PFSK-1 (cell line): Measurements from ENCODE around the gene WDR77.

ENCODE experiments used
- FOXP2 ChIP-seq: optimal IDR thresholded peaks from 2 replicates; pipeline ENCODE3; 2011; ENCODE audit warnings: borderline replicate concordance, control low read depth, inconsistent platforms; ENCODE audit not compliant: insufficient read depth; ENCODE audit errors: extremely low read length, extremely low read depth
- POLR2AphosphoS5 ChIP-seq: IDR thresholded peaks from 2 replicates; pipeline ENCODE4 v1.6.1; 2012; ENCODE audit warnings: low read depth, mild to moderate bottlenecking, control low read depth, low read length, moderate library complexity
- SIN3A ChIP-seq: IDR thresholded peaks from 2 replicates; pipeline ENCODE4 v1.6.1; 2012; ENCODE audit warnings: mild to moderate bottlenecking, low read length, moderate library complexity, borderline replicate concordance; ENCODE audit not compliant: insufficient read depth
- TAF1 ChIP-seq: IDR thresholded peaks from 2 replicates; pipeline ENCODE4 v1.6.1; 2012; ENCODE audit warnings: low read length, control low read depth, borderline replicate concordance; ENCODE audit not compliant: insufficient read depth
- TF ChIP-seq, protein P1 (sequence below), 2 experiments: IDR thresholded peaks; 2 replicates each; pipeline versions ENCODE4 v1.6.1 to v1.8.0; 2011 to 2012; ENCODE audit warnings: low read depth in 2 of 2, low read length in 2 of 2, control low read depth in 1 of 2, inconsistent platforms in 1 of 2, mild to moderate bottlenecking in 1 of 2, moderate library complexity in 1 of 2; ENCODE audit not compliant: insufficient read depth in 1 of 2

The WDR77 gene

DNA sequence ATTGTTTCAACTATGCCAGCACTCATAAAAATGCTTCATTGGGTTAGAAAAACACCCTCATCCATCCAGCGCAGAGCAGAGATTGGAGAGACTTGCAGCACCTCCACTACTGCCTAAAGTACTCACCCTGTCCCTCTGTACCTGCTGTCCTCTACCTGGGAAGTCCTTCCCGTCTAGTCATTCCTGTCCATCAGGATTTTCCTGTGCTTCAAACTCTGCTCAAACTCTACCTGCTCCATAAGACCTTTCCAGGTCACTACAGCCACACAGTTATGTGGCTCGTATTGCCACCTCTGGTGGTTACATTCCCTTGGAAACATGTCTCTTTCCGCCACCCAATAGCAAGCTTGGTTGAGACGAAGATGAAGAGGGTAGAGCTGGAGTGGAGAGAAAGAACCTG is 28.7 kb downstream of the WDR77 start:
- TF ChIP-seq POLR2AphosphoS5 (no peak), TAF1 (no peak), SIN3A (no peak)
- TF ChIP-seq, protein P1, sequence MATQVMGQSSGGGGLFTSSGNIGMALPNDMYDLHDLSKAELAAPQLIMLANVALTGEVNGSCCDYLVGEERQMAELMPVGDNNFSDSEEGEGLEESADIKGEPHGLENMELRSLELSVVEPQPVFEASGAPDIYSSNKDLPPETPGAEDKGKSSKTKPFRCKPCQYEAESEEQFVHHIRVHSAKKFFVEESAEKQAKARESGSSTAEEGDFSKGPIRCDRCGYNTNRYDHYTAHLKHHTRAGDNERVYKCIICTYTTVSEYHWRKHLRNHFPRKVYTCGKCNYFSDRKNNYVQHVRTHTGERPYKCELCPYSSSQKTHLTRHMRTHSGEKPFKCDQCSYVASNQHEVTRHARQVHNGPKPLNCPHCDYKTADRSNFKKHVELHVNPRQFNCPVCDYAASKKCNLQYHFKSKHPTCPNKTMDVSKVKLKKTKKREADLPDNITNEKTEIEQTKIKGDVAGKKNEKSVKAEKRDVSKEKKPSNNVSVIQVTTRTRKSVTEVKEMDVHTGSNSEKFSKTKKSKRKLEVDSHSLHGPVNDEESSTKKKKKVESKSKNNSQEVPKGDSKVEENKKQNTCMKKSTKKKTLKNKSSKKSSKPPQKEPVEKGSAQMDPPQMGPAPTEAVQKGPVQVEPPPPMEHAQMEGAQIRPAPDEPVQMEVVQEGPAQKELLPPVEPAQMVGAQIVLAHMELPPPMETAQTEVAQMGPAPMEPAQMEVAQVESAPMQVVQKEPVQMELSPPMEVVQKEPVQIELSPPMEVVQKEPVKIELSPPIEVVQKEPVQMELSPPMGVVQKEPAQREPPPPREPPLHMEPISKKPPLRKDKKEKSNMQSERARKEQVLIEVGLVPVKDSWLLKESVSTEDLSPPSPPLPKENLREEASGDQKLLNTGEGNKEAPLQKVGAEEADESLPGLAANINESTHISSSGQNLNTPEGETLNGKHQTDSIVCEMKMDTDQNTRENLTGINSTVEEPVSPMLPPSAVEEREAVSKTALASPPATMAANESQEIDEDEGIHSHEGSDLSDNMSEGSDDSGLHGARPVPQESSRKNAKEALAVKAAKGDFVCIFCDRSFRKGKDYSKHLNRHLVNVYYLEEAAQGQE (IDR thresholded peaks at IDR 0.05; ENCODE audit: insufficient read depth in 1 of 2, low read depth in 2 of 2, low read length in 2 of 2) = no peak

DNA sequence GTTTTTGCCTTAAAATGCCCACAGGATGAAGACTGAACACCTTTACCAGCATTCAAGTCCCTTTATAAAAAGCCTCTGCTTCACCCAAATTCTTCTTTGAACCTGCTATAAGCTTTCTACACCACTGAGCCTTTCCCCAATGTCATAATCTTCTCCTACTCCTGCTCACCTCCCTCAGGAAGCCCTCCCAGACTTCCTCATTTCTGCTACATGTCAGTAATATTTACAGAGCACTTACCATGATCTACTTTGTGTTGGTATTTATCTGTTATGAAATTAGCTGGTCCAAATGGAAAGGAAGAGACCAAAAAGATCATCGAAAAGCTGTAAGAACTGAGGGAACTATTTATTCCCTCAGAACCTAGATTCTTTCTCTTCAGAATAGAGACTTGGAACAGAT is 30.0 kb downstream of the WDR77 start:
- TF ChIP-seq FOXP2 (no peak), POLR2AphosphoS5 (no peak), SIN3A (no peak)
- TF ChIP-seq, protein P1 (IDR thresholded peaks at IDR 0.05; ENCODE audit: insufficient read depth in 1 of 2, low read depth in 2 of 2, low read length in 2 of 2) = no peak

DNA sequence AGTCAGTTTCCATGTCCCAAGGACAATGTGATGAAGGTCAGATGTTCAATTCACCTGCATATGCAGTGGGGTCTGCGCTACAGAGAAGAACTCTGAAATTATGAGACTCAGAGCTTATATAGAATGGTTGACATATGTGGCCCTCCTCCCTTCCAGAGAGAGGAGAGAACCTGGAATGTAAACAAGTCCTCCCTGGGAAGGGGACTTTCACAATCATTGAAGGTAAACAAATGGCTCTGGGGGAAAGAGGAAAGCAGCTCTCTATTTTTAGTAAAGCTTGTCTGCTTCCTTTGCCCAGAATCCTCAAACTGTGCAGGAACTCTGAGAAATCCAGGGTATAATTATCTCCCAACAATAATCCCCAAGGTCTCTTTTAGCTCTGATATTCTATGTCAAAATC is 31.3 kb downstream of the WDR77 start:
- TF ChIP-seq, protein P1 (IDR thresholded peaks at IDR 0.05; ENCODE audit: insufficient read depth in 1 of 2, low read depth in 2 of 2, low read length in 2 of 2) = no peak
- TF ChIP-seq FOXP2 (no peak), SIN3A (no peak), POLR2AphosphoS5 (no peak), TAF1 (no peak)

DNA sequence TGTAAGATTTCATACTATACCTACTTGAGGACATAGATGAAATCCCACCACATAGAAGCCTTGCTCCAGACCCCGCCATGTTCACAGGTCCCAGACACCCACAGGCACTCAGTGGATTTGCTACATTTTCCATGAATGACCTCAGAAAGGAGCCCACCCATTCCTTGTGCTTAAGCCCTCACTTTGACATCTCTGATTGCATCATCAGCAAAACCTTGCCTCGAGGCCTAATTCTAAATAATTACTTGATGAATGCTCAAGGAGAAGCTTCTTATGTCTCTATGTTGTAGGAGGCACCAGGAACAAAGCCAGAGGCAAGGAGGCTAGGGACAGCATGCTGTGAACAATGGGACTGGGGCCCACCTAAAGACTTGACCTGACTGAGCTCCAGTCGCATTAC is 33.6 kb downstream of the WDR77 start:
- TF ChIP-seq FOXP2 (no peak), POLR2AphosphoS5 (no peak), SIN3A (no peak), TAF1 (no peak)
- TF ChIP-seq, protein P1 (IDR thresholded peaks at IDR 0.05; ENCODE audit: insufficient read depth in 1 of 2, low read depth in 2 of 2, low read length in 2 of 2) = no peak

DNA sequence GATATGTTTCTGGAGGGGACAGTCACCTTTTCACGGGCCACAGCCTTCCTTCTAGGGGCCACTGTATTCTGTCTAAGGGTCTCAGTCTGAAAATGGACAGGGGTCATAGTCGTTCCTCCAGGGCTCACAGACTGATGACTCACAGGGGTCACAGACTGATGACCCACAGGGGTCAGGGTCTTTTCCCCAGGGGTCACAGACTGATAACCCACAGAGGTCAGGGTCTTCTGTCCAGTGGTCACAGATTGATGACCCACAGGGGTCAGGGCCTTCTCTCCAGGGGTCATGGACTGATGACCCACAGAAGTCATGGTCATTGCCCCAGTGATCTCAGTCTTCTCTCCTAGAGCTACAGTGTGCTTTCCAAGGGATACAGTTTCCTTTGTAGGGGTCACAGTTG is 34.3 kb downstream of the WDR77 start:
- TF ChIP-seq TAF1 = no peak
- TF ChIP-seq FOXP2 = no peak
- TF ChIP-seq, protein P1 (IDR thresholded peaks at IDR 0.05; ENCODE audit: insufficient read depth in 1 of 2, low read depth in 2 of 2, low read length in 2 of 2) = no peak
- no peak for TF ChIP-seq SIN3A
- no peak for TF ChIP-seq POLR2AphosphoS5
